ENCODE measurements around the gene PABPN1L. TPM values are rescaled to one million over a fixed set of nuclear protein-coding genes. Genes with fewer than 3 reads are reported as not detected.

Gene PABPN1L
- total RNA-seq, 1 donor from 2014 or later, result not detected

- TF ChIP-seq POLR2AphosphoS5 (IDR thresholded peaks at IDR 0.05; ENCODE audit: insufficient read depth in 1 of 2, low read depth in 1 of 2), result no peak
- TF ChIP-seq POLR2A (IDR thresholded peaks at IDR 0.05), result no peak
- TF ChIP-seq CTCF (IDR thresholded peaks at IDR 0.05), result no peak
- no peaks in the 10 kb centered on the region for H3K9me3 ChIP-seq
- no peak overlapping the region for H3K4me3 ChIP-seq
- DNase-seq (ENCODE audit: extremely low spot score in 2 of 2), result no peak
- H3K27ac ChIP-seq, result no peak overlapping the region
- peaks cover 0 to 9% of the 10 kb centered on the region in 2 donors for H3K36me3 ChIP-seq
- H3K4me1 ChIP-seq, result peaks cover 4% of the 10 kb centered on the region
- no peaks in the 10 kb centered on the region for H3K27me3 ChIP-seq
- intact Hi-C loops (cut with DNase I), result no loop called here
Measured at GRCh38 chr16:88830783-88831182, 35.7 kb downstream of the PABPN1L start.

GRCh38 chr16:88830258-88830657, 36.2 kb downstream of the PABPN1L start:
- no peak for DNase-seq (ENCODE audit: extremely low spot score in 2 of 2)
- intact Hi-C loops (cut with DNase I), result no loop called here
- Histone ChIP-seq H3K27me3 (no peaks in the 10 kb centered on the region), H3K4me3 (no peak overlapping the region), H3K36me3 (peaks cover 0 to 9% of the 10 kb centered on the region in 2 donors), H3K4me1 (peaks cover 4% of the 10 kb centered on the region), H3K27ac (no peak overlapping the region), H3K9me3 (no peaks in the 10 kb centered on the region)
- peak in 1 of 2 donors; percentile 78 for TF ChIP-seq POLR2AphosphoS5 (IDR thresholded peaks at IDR 0.05; ENCODE audit: insufficient read depth in 1 of 2, low read depth in 1 of 2)
- no peak for TF ChIP-seq POLR2A (IDR thresholded peaks at IDR 0.05)

GRCh38 chr16:88828711-88829110, 37.7 kb downstream of the PABPN1L start:
- no peak for DNase-seq (ENCODE audit: extremely low spot score in 2 of 2)
- TF ChIP-seq POLR2A (IDR thresholded peaks at IDR 0.05), result no peak
- TF ChIP-seq POLR2AphosphoS5 (IDR thresholded peaks at IDR 0.05; ENCODE audit: insufficient read depth in 1 of 2, low read depth in 1 of 2), result no peak
- no peaks in the 10 kb centered on the region for H3K9me3 ChIP-seq
- no peak overlapping the region for H3K27ac ChIP-seq
- peaks cover 4% of the 10 kb centered on the region for H3K4me1 ChIP-seq
- H3K4me3 ChIP-seq, result no peak overlapping the region
- no peaks in the 10 kb centered on the region for H3K27me3 ChIP-seq
- intact Hi-C loops (cut with DNase I), result no loop called here
- peaks cover 0 to 20% of the 10 kb centered on the region in 2 donors for H3K36me3 ChIP-seq

- Histone ChIP-seq H3K4me3 (no peak overlapping the region), H3K36me3 (peaks cover 0 to 22% of the 10 kb centered on the region in 2 donors), H3K27ac (no peak overlapping the region), H3K9me3 (no peaks in the 10 kb centered on the region), H3K27me3 (no peaks in the 10 kb centered on the region), H3K4me1 (peaks cover 4% of the 10 kb centered on the region)
- DNase-seq (ENCODE audit: extremely low spot score in 2 of 2), result no peak
- intact Hi-C loops (cut with DNase I), result no loop called here
- TF ChIP-seq POLR2A (IDR thresholded peaks at IDR 0.05) (no peak), CTCF (IDR thresholded peaks at IDR 0.05) (no peak), POLR2AphosphoS5 (IDR thresholded peaks at IDR 0.05; ENCODE audit: insufficient read depth in 1 of 2, low read depth in 1 of 2) (no peak)
Measured at GRCh38 chr16:88827727-88828126, 38.7 kb downstream of the PABPN1L start.

- peaks cover 0 to 34% of the 10 kb centered on the region in 2 donors for H3K36me3 ChIP-seq
- DNase-seq (ENCODE audit: extremely low spot score in 2 of 2), result no peak
- intact Hi-C loops (cut with DNase I), result no loop called here
- no peaks in the 10 kb centered on the region for H3K9me3 ChIP-seq
- no peak for TF ChIP-seq CTCF (IDR thresholded peaks at IDR 0.05)
- no peak for TF ChIP-seq POLR2A (IDR thresholded peaks at IDR 0.05)
- no peak for TF ChIP-seq POLR2AphosphoS5 (IDR thresholded peaks at IDR 0.05; ENCODE audit: insufficient read depth in 1 of 2, low read depth in 1 of 2)
- peaks cover 4% of the 10 kb centered on the region for H3K4me1 ChIP-seq
- no peak overlapping the region for H3K4me3 ChIP-seq
- peak overlapping the region; percentile 53 for H3K27ac ChIP-seq
- no peaks in the 10 kb centered on the region for H3K27me3 ChIP-seq
Measured at GRCh38 chr16:88826070-88826840, 40.2 kb downstream of the PABPN1L start.

- no peaks in the 10 kb centered on the region for H3K27me3 ChIP-seq
- no peak overlapping the region for H3K4me3 ChIP-seq
- H3K4me1 ChIP-seq, result peaks cover 4% of the 10 kb centered on the region
- H3K36me3 ChIP-seq, result peaks cover 0 to 34% of the 10 kb centered on the region in 2 donors
- intact Hi-C loops (cut with DNase I), result no loop called here
- TF ChIP-seq POLR2A (IDR thresholded peaks at IDR 0.05), result no peak
- TF ChIP-seq POLR2AphosphoS5 (IDR thresholded peaks at IDR 0.05; ENCODE audit: insufficient read depth in 1 of 2, low read depth in 1 of 2), result no peak
- no peak for TF ChIP-seq CTCF (IDR thresholded peaks at IDR 0.05)
- DNase-seq (ENCODE audit: extremely low spot score in 2 of 2), result no peak
- peak overlapping the region; percentile 53 for H3K27ac ChIP-seq
- no peaks in the 10 kb centered on the region for H3K9me3 ChIP-seq
Measured at GRCh38 chr16:88825146-88825545, 41.3 kb downstream of the PABPN1L start.

Data from vagina (tissue), 2 donors.